GM19193 (cell line): Measurements from ENCODE around the gene TXLNB.

ENCODE experiments used
- POLR2A ChIP-seq: IDR thresholded peaks from 4 replicates; pipeline ENCODE4 v1.6.1; 2011; ENCODE audit not compliant: insufficient read depth, insufficient read length; ENCODE audit errors: extremely low read depth

TXLNB gene

GRCh38 chr6:139287868-139288267 lies 3.9 kb downstream of the TXLNB start:
- no peak for TF ChIP-seq POLR2A

GRCh38 chr6:139285590-139285989 lies 6.2 kb downstream of the TXLNB start:
- no peak for TF ChIP-seq POLR2A

- TF ChIP-seq POLR2A: no peak
Observed at GRCh38 chr6:139284789-139285188, 7.0 kb downstream of the TXLNB start.

GRCh38 chr6:139282684-139283083 lies 9.1 kb downstream of the TXLNB start:
- no peak for TF ChIP-seq POLR2A

GRCh38 chr6:139278190-139278589 lies 13.6 kb downstream of the TXLNB start:
- TF ChIP-seq POLR2A: no peak

GRCh38 chr6:139277587-139277986 lies 14.2 kb downstream of the TXLNB start:
- no peak for TF ChIP-seq POLR2A

GRCh38 chr6:139277161-139277560 lies 14.6 kb downstream of the TXLNB start:
- TF ChIP-seq POLR2A: no peak

- no peak for TF ChIP-seq POLR2A
Observed at GRCh38 chr6:139275279-139276055, 16.3 kb downstream of the TXLNB start.

- TF ChIP-seq POLR2A: no peak
Observed at GRCh38 chr6:139271056-139271455, 20.7 kb downstream of the TXLNB start.

GRCh38 chr6:139270249-139270648 lies 21.5 kb downstream of the TXLNB start:
- TF ChIP-seq POLR2A: no peak

GRCh38 chr6:139265512-139266190 lies 26.1 kb downstream of the TXLNB start:
- TF ChIP-seq POLR2A: no peak

- TF ChIP-seq POLR2A: no peak
Observed at GRCh38 chr6:139262519-139263300, 29.1 kb downstream of the TXLNB start.

GRCh38 chr6:139257821-139258398 lies 33.9 kb downstream of the TXLNB start:
- TF ChIP-seq POLR2A: no peak

GRCh38 chr6:139257291-139257690 lies 34.5 kb downstream of the TXLNB start:
- TF ChIP-seq POLR2A: no peak

GRCh38 chr6:139256087-139256486 lies 35.7 kb downstream of the TXLNB start:
- no peak for TF ChIP-seq POLR2A

- no peak for TF ChIP-seq POLR2A
Observed at GRCh38 chr6:139254196-139254595, 37.6 kb downstream of the TXLNB start.

GRCh38 chr6:139253656-139254055 lies 38.1 kb downstream of the TXLNB start:
- TF ChIP-seq POLR2A: no peak
